Keratinocyte (primary cell): ENCODE results near the gene TIAL1. TPM values are rescaled to one million over a fixed set of nuclear protein-coding genes. Genes with fewer than 3 reads are reported as not detected.

Experiments
- DNase-seq: peaks from one replicate; pipeline ENCODE4 v3.0.0-alpha.2; 2011; ENCODE audit warnings: low read depth, missing footprints, low spot score
- FAIRE-seq: peaks from 2 replicates; lab custom pipeline; 2011; peaks lifted over from hg19 to GRCh38; lab: Jason Lieb, UNC
- H2AFZ ChIP-seq: 2 replicates; pipeline ENCODE4 v1.6.0; 2012; ENCODE audit warnings: low read length, control low read depth, inconsistent platforms; ENCODE audit not compliant: control insufficient read depth
- H3K27ac ChIP-seq: 2 replicates; pipeline ENCODE4 v1.5.1; 2011; ENCODE audit warnings: low read length; ENCODE audit not compliant: control insufficient read depth, insufficient read depth
- H3K27me3 ChIP-seq: 3 replicates; pipeline ENCODE4 v1.6.0; 2011; ENCODE audit warnings: low read length; ENCODE audit not compliant: control insufficient read depth, insufficient read depth; ENCODE audit errors: extremely low read depth
- H3K36me3 ChIP-seq, 2 experiments: 2 replicates in 1 of 2; 3 replicates in 1 of 2; pipeline ENCODE4 v1.5.1; 2011; ENCODE audit warnings: low read length in 2 of 2, mild to moderate bottlenecking in 1 of 2; ENCODE audit not compliant: control insufficient read depth in 2 of 2, insufficient read depth in 2 of 2; ENCODE audit errors: extremely low read depth in 1 of 2
- H3K4me1 ChIP-seq: 3 replicates; pipeline ENCODE4 v1.5.1; 2011; ENCODE audit warnings: low read length; ENCODE audit not compliant: control insufficient read depth, insufficient read depth; ENCODE audit errors: extremely low read depth
- H3K4me2 ChIP-seq: 3 replicates; pipeline ENCODE4 v1.6.0; 2011; ENCODE audit warnings: low read depth, low read length; ENCODE audit not compliant: control insufficient read depth, insufficient read depth; ENCODE audit errors: extremely low read depth
- H3K4me3 ChIP-seq, 3 experiments: fragments of 200-600 bp in 1 of 3; sonication (generic) in 1 of 3; 2 replicates in 2 of 3; 3 replicates in 1 of 3; pipeline ENCODE4 v1.5.1; 2011 to 2016; ENCODE audit warnings: low read length in 3 of 3, mild to moderate bottlenecking in 3 of 3, control low read depth in 2 of 3, inconsistent platforms in 1 of 3, low read depth in 1 of 3, mixed read lengths in 1 of 3, mixed run types in 1 of 3, moderate library complexity in 1 of 3; ENCODE audit not compliant: control insufficient read depth in 2 of 3, insufficient read depth in 2 of 3; ENCODE audit errors: extremely low read depth in 1 of 3
- H3K79me2 ChIP-seq: 2 replicates; pipeline ENCODE4 v1.6.0; 2012; ENCODE audit warnings: low read length; ENCODE audit not compliant: control insufficient read depth, insufficient read depth
- H3K9ac ChIP-seq: 3 replicates; pipeline ENCODE4 v1.6.0; 2011; ENCODE audit warnings: low read length; ENCODE audit not compliant: control insufficient read depth, insufficient read depth; ENCODE audit errors: extremely low read depth
- H3K9me1 ChIP-seq: 3 replicates; pipeline ENCODE4 v1.6.0; 2011; ENCODE audit warnings: low read length; ENCODE audit not compliant: control insufficient read depth, insufficient read depth; ENCODE audit errors: extremely low read depth
- H3K9me3 ChIP-seq: 2 replicates; pipeline ENCODE4 v1.5.1; 2012; ENCODE audit warnings: low read depth, low read length; ENCODE audit not compliant: control insufficient read depth
- H4K20me1 ChIP-seq: 3 replicates; pipeline ENCODE4 v1.6.0; 2011; ENCODE audit warnings: low read length; ENCODE audit not compliant: control insufficient read depth, insufficient read depth; ENCODE audit errors: extremely low read depth
- EZH2 ChIP-seq: IDR thresholded peaks from one replicate; pipeline ENCODE4 v1.6.1; 2012; ENCODE audit warnings: inconsistent platforms, mild to moderate bottlenecking, low read length, moderate library complexity
- dilution Hi-C: fragments of 300-500 bp; cut with MboI; formaldehyde crosslinking; loops from one replicate; pipeline ENCODE4 v1.7.0; 2020; ENCODE audit warnings: low sequenced_read_pairs; ENCODE audit not compliant: extremely low pct_ligation_motif_present
- polyA plus RNA-seq, 5 experiments: library from polyadenylated mRNA; depleted of rRNA in 3 of 5; stranded (reverse) in 3 of 5; stranded (forward) in 1 of 5; unstranded in 1 of 5; fragments of >200 nt; gene quantifications; 1 replicate in 1 of 5; 2 replicates in 3 of 5; 3 replicates in 1 of 5; pipeline versions ENCODE4 v1.2.1 to v1.2.3, GENCODE V29; 2011 to 2012; ENCODE audit warnings: missing spikeins in 2 of 5, low read depth in 1 of 5, low replicate concordance in 1 of 5
- TF ChIP-seq, protein P1 (sequence below), 3 experiments: IDR thresholded peaks in 1 of 3; conservative IDR thresholded peaks in 1 of 3; optimal IDR thresholded peaks in 1 of 3; 2 replicates in 2 of 3; 3 replicates in 1 of 3; pipeline versions ENCODE3 to v1.5.1; 2011; ENCODE audit warnings: low read length in 3 of 3, mild to moderate bottlenecking in 3 of 3, moderate library complexity in 2 of 3, control low read depth in 1 of 3, inconsistent platforms in 1 of 3; ENCODE audit not compliant: insufficient read depth in 2 of 3; ENCODE audit errors: extremely low read depth in 1 of 3

TIAL1 gene
- polyA plus RNA-seq, 1 donor (not counting 4 experiments of a cell fraction or from before 2014, with no cell fraction given) = 117 TPM

DNA sequence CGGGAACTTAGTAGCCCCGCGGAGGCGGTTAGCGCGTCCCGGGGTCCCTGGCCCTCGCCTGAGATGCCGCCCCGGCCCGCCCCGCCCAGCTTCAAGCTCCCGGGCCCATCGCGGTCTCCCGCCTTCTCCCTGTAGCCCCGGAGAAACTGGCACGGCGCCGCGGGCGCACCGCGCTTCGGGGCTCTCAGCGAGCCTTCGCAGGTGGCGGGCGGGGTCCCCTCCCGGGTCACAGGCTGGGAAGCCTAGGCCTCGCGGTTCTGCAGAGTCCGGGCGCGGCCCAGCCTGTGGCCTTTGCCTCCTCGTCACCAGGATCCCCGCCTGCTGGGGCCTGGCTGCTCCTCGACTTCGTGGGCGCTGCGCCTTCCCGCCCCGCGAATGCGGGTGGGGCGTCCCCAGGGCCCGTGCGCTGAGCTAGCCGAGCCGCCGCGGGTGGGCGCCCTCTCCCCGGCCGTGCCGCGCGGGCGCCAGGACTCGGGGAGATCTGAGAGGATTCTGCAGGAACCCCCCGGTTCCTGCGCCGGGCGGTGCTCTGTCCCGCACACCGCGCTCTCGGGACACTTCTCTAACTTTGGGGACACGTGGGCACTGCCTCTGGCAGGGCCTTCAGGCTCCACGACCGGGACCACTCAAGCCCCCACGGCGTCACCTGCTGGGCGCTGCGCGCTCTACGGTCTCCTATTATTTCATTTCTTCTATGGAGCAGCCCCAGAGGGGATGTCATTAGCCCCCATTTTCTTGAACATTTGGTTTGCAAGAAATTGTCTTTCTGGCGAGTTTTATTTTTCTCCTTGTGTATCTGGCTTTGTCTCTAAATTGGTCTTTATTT lies 53.6 kb downstream of the TIAL1 start:
- Histone ChIP-seq H3K9me3 (no peaks in the 10 kb centered on the region), H3K9ac (peak overlapping the region; percentile 74), H3K27me3 (no peaks in the 10 kb centered on the region), H2AFZ (peak overlapping the region; percentile 65), H3K4me2 (peak overlapping the region; percentile 73), H3K36me3 (no peaks in the 10 kb centered on the region), H3K79me2 (peaks cover 39% of the 10 kb centered on the region), H3K4me3 (peak overlapping the region; percentile 64 to 79 (median 68)), H3K27ac (peak overlapping the region; percentile 10), H4K20me1 (no peaks in the 10 kb centered on the region), H3K4me1 (peaks cover 35% of the 10 kb centered on the region), H3K9me1 (no peaks in the 10 kb centered on the region)
- no peak for DNase-seq
- dilution Hi-C loops = no loop called here
- no peak for TF ChIP-seq EZH2
- TF ChIP-seq, protein P1, sequence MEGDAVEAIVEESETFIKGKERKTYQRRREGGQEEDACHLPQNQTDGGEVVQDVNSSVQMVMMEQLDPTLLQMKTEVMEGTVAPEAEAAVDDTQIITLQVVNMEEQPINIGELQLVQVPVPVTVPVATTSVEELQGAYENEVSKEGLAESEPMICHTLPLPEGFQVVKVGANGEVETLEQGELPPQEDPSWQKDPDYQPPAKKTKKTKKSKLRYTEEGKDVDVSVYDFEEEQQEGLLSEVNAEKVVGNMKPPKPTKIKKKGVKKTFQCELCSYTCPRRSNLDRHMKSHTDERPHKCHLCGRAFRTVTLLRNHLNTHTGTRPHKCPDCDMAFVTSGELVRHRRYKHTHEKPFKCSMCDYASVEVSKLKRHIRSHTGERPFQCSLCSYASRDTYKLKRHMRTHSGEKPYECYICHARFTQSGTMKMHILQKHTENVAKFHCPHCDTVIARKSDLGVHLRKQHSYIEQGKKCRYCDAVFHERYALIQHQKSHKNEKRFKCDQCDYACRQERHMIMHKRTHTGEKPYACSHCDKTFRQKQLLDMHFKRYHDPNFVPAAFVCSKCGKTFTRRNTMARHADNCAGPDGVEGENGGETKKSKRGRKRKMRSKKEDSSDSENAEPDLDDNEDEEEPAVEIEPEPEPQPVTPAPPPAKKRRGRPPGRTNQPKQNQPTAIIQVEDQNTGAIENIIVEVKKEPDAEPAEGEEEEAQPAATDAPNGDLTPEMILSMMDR (optimal IDR thresholded peaks at IDR 0.05 in 1 of 3, IDR thresholded peaks at IDR 0.05 in 1 of 3, conservative IDR thresholded peaks at IDR 0.05 in 1 of 3; ENCODE audit: extremely low read depth in 1 of 3, insufficient read depth in 2 of 3, low read length in 3 of 3) = peak in 2 of 3 experiments; percentile 40 to 53
- no peak for FAIRE-seq

DNA sequence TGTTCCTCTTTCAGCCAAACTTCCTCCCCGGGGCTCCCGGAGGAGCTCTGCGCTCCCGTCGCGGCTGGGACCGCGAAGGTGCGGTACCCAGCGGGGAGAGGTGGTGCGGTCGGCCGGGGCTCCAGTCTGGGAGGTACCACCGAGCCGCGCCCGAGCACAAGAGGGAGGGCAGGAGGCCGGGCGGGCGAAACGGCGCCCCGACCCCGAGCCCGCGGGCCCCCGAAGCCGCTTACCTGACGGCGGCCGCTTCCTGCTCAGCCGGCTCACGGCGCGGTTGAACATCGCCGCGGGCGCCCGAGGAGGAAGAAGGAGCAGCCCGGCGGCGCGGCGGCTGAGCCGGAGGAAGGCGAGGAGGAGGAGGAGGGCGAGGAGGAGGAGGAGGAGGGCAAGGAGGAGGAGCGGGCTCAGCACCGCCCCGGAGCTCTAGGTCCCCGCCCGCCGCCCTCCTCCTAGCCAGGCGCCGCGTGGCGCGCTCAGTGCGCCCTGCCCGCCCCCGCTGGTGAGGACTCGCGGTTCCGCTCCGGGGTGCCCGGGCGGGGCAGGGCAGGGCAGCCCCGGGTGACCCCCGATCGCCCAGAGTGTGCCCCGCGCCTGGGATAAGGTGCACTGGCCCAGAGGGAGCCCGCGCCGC lies 54.3 kb downstream of the TIAL1 start, which contains the start of gene RGS10:
Gene RGS10 (minus strand): TSS at position 363 of the 631 bp plus-strand sequence. CDS start 81 bp downstream, at position 282.
- H3K27ac ChIP-seq = peak within 1 kb of the TSS; percentile 11
- TF ChIP-seq, protein P1 (optimal IDR thresholded peaks at IDR 0.05 in 1 of 3, IDR thresholded peaks at IDR 0.05 in 1 of 3, conservative IDR thresholded peaks at IDR 0.05 in 1 of 3; ENCODE audit: extremely low read depth in 1 of 3, insufficient read depth in 2 of 3, low read length in 3 of 3) = no peak
- TF ChIP-seq EZH2 = no peak
- H3K9ac ChIP-seq = peak within 1 kb of the TSS; percentile 74
- peak within 1 kb of the TSS; percentile 79 for H3K4me2 ChIP-seq
- H2AFZ ChIP-seq = peak within 1 kb of the TSS; percentile 65
- DNase-seq (peak; percentile 41), FAIRE-seq (no peak)
- H3K79me2 ChIP-seq = peaks cover 47% of the 10 kb centered on the region
- H3K9me3 ChIP-seq = no peaks in the 10 kb centered on the region
- peaks cover 0 to 2% of the 10 kb centered on the region in 2 experiments for H3K36me3 ChIP-seq
- H3K27me3 ChIP-seq = no peaks in the 10 kb centered on the region
- H4K20me1 ChIP-seq = no peaks in the 10 kb centered on the region
- peaks cover 29% of the 10 kb centered on the region for H3K4me1 ChIP-seq
- H3K9me1 ChIP-seq = no peaks in the 10 kb centered on the region
- peak within 1 kb of the TSS; percentile 64 to 79 (median 68) for H3K4me3 ChIP-seq
- dilution Hi-C loops = no loop called here
